ENCODE measurements around the gene WNT6. TPM values are rescaled to one million over a fixed set of nuclear protein-coding genes. Genes with fewer than 3 reads are reported as not detected.

Gene WNT6
- total RNA-seq, 1 donor from 2014 or later, result not detected

- Mint-ChIP-seq H3K9me3 (ENCODE audit: unreplicated experiment) (no peaks in the 10 kb centered on the region), H3K27ac (ENCODE audit: unreplicated experiment) (no peak overlapping the region), H3K4me3 (ENCODE audit: unreplicated experiment) (no peak overlapping the region), H3K27me3 (ENCODE audit: unreplicated experiment) (peaks cover 6% of the 10 kb centered on the region), H3K4me1 (ENCODE audit: unreplicated experiment) (peaks cover 16% of the 10 kb centered on the region), H3K36me3 (ENCODE audit: low read depth, unreplicated experiment) (peaks cover 3% of the 10 kb centered on the region)
- no peak for TF ChIP-seq CTCF (IDR thresholded peaks at IDR 0.05; ENCODE audit: unreplicated experiment)
- no peak for DNase-seq (ENCODE audit: low spot score)
Observed at GRCh38 chr2:218830526-218831306, 28.9 kb upstream of the WNT6 start.

- H3K9me3 Mint-ChIP-seq (ENCODE audit: unreplicated experiment), result no peaks in the 10 kb centered on the region
- peaks cover 3% of the 10 kb centered on the region for H3K36me3 Mint-ChIP-seq (ENCODE audit: low read depth, unreplicated experiment)
- no peak for DNase-seq (ENCODE audit: low spot score)
- peaks cover 16% of the 10 kb centered on the region for H3K4me1 Mint-ChIP-seq (ENCODE audit: unreplicated experiment)
- peak within 1 kb of the TSS; percentile 57 for H3K27ac Mint-ChIP-seq (ENCODE audit: unreplicated experiment)
- no peak within 1 kb of the TSS for H3K4me3 Mint-ChIP-seq (ENCODE audit: unreplicated experiment)
- no peak for TF ChIP-seq CTCF (IDR thresholded peaks at IDR 0.05; ENCODE audit: unreplicated experiment)
- peaks cover 6% of the 10 kb centered on the region for H3K27me3 Mint-ChIP-seq (ENCODE audit: unreplicated experiment)
Observed at GRCh38 chr2:218831378-218831990, 28.1 kb upstream of the WNT6 start, which contains the start of gene PRKAG3. TSS of gene PRKAG3 (minus strand) at chr2:218831803.

GRCh38 chr2:218832081-218832480 lies 27.5 kb upstream of the WNT6 start:
- Mint-ChIP-seq H3K27ac (ENCODE audit: unreplicated experiment) (no peak overlapping the region), H3K4me1 (ENCODE audit: unreplicated experiment) (peaks cover 16% of the 10 kb centered on the region), H3K27me3 (ENCODE audit: unreplicated experiment) (peaks cover 6% of the 10 kb centered on the region), H3K4me3 (ENCODE audit: unreplicated experiment) (no peak overlapping the region), H3K36me3 (ENCODE audit: low read depth, unreplicated experiment) (peaks cover 3% of the 10 kb centered on the region), H3K9me3 (ENCODE audit: unreplicated experiment) (peaks cover 1% of the 10 kb centered on the region)
- no peak for TF ChIP-seq CTCF (IDR thresholded peaks at IDR 0.05; ENCODE audit: unreplicated experiment)
- no peak for DNase-seq (ENCODE audit: low spot score)

- Mint-ChIP-seq H3K27ac (ENCODE audit: unreplicated experiment) (peak overlapping the region; percentile 57), H3K36me3 (ENCODE audit: low read depth, unreplicated experiment) (peaks cover 3% of the 10 kb centered on the region), H3K27me3 (ENCODE audit: unreplicated experiment) (peaks cover 4% of the 10 kb centered on the region), H3K4me1 (ENCODE audit: unreplicated experiment) (peaks cover 16% of the 10 kb centered on the region), H3K4me3 (ENCODE audit: unreplicated experiment) (no peak overlapping the region), H3K9me3 (ENCODE audit: unreplicated experiment) (peaks cover 5% of the 10 kb centered on the region)
- no peak for TF ChIP-seq CTCF (IDR thresholded peaks at IDR 0.05; ENCODE audit: unreplicated experiment)
- no peak for DNase-seq (ENCODE audit: low spot score)
Observed at GRCh38 chr2:218832520-218832919, 27.1 kb upstream of the WNT6 start.
